Measurements from ENCODE around the gene RXRG. TPM values are rescaled to one million over a fixed set of nuclear protein-coding genes. Genes with fewer than 3 reads are reported as not detected.
"Not testable (repeated sequence)": the region's sequence is repeated elsewhere in the genome, so short reads cannot be mapped to it uniquely, and the experiment has no call there.

RXRG gene
- total RNA-seq, 1 experiment from 2014 or later: not detected

DNA sequence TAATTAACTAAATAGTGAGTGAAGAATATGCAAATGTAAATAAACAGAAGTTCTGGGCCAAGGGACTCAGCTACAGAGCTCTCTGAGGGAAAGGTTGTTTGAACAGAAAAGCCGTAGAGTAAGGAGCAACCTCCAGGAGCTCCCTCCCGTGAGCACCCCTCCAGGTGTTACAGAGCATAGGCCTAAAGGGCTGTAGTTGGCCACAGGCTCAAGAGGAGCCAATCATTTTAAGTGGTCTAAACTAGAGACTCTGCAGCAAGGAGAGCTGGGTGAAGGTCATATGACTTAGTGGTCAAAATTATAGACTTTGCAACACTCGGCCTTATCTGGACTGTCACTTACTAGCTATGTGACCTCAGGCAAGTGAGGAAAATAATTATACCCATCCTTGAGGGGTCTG lies 19.1 kb upstream of the RXRG start:
- no peaks in the 10 kb centered on the region; a peak in 1 of 7 replicates for H3K36me3 Mint-ChIP-seq (ENCODE audit: insufficient read depth in 1 of 3, low read depth in 3 of 3)
- TF ChIP-seq, protein P1, sequence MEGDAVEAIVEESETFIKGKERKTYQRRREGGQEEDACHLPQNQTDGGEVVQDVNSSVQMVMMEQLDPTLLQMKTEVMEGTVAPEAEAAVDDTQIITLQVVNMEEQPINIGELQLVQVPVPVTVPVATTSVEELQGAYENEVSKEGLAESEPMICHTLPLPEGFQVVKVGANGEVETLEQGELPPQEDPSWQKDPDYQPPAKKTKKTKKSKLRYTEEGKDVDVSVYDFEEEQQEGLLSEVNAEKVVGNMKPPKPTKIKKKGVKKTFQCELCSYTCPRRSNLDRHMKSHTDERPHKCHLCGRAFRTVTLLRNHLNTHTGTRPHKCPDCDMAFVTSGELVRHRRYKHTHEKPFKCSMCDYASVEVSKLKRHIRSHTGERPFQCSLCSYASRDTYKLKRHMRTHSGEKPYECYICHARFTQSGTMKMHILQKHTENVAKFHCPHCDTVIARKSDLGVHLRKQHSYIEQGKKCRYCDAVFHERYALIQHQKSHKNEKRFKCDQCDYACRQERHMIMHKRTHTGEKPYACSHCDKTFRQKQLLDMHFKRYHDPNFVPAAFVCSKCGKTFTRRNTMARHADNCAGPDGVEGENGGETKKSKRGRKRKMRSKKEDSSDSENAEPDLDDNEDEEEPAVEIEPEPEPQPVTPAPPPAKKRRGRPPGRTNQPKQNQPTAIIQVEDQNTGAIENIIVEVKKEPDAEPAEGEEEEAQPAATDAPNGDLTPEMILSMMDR (conservative IDR thresholded peaks at IDR 0.05): no peak
- H4K5ac ChIP-seq (ENCODE audit: insufficient read length, low read depth, low read length): no peak overlapping the region
- H3K18ac ChIP-seq (ENCODE audit: insufficient read length, low read depth, low read length): no peak overlapping the region
- no peak overlapping the region for H2AK5ac ChIP-seq (ENCODE audit: insufficient read length, low read length)
- H2BK5ac ChIP-seq (ENCODE audit: insufficient read length, low read length): no peak overlapping the region
- no peaks in the 10 kb centered on the region for H3K79me1 ChIP-seq (ENCODE audit: insufficient read depth, low read depth, low read length, poor library complexity, severe bottlenecking)
- no peak overlapping the region for H3K4me3 Mint-ChIP-seq
- no CpG with 5 or more reads among the region's 3 CpGs for WGBS (ENCODE audit: extremely low coverage, insufficient read length, low lambda C conversion rate)
- no peaks in the 10 kb centered on the region; the same call in 1 of the 2 replicates for H3K27me3 Mint-ChIP-seq (ENCODE audit: low read depth)
- no peak overlapping the region for H3K4ac ChIP-seq (ENCODE audit: low read depth, low read length)
- peaks cover 8% of the 10 kb centered on the region; the same call in 1 of the 2 replicates for H3K4me1 ChIP-seq (ENCODE audit: insufficient read depth, low read length)
- H4K91ac ChIP-seq (ENCODE audit: insufficient read length, low read depth, low read length): no peak overlapping the region
- H3K79me2 ChIP-seq (ENCODE audit: insufficient read depth, low read length): no peaks in the 10 kb centered on the region
- no peaks in the 10 kb centered on the region for H3K23me2 ChIP-seq (ENCODE audit: insufficient read length, low read depth, low read length, poor library complexity, severe bottlenecking)
- H3K9me3 Mint-ChIP-seq: peaks cover 0 to 2% of the 10 kb centered on the region in 2 experiments; a peak in 2 of 5 replicates
- H3K14ac ChIP-seq (ENCODE audit: insufficient read depth, low read length): no peak overlapping the region
- no peak overlapping the region for H2BK20ac ChIP-seq (ENCODE audit: low read depth, low read length, poor library complexity, severe bottlenecking)
- no peak overlapping the region for H3T11ph ChIP-seq (ENCODE audit: low read length)
- no peak overlapping the region for H4K8ac ChIP-seq (replicated peaks; ENCODE audit: insufficient read length, low read depth, low read length)
- no peaks in the 10 kb centered on the region for H3K9me3 ChIP-seq (ENCODE audit: control insufficient read depth, low read depth, low read length)
- H3K9ac ChIP-seq (ENCODE audit: extremely low read depth, insufficient read length, low read length): no peak overlapping the region
- H3K27ac ChIP-seq (ENCODE audit: insufficient read length, low read depth, low read length): no peak overlapping the region
- H3K4me1 Mint-ChIP-seq: peaks cover 21 to 22% of the 10 kb centered on the region in 2 experiments
- DNase-seq: no peak
- no peak overlapping the region for H2BK12ac ChIP-seq (ENCODE audit: insufficient read length, low read depth, low read length)
- H2BK15ac ChIP-seq (ENCODE audit: low read depth, low read length): no peak overlapping the region
- H2AFZ ChIP-seq (ENCODE audit: low read length): no peak overlapping the region
- H2BK120ac ChIP-seq (ENCODE audit: low read depth, low read length, poor library complexity, severe bottlenecking): no peak overlapping the region
- no peak overlapping the region for H3K23ac ChIP-seq (ENCODE audit: insufficient read length, low read depth, low read length)
- H3K27me3 ChIP-seq (ENCODE audit: insufficient read depth, low read length): no peaks in the 10 kb centered on the region
- no peaks in the 10 kb centered on the region for H4K20me1 ChIP-seq (ENCODE audit: control insufficient read depth, insufficient read depth, insufficient read length)
- H3K27ac Mint-ChIP-seq: no peak overlapping the region
- H3K4me2 ChIP-seq (ENCODE audit: insufficient read depth, insufficient read length, low read length): no peak overlapping the region
- H3K56ac ChIP-seq (ENCODE audit: insufficient read length, low read depth, low read length): no peak overlapping the region

DNA sequence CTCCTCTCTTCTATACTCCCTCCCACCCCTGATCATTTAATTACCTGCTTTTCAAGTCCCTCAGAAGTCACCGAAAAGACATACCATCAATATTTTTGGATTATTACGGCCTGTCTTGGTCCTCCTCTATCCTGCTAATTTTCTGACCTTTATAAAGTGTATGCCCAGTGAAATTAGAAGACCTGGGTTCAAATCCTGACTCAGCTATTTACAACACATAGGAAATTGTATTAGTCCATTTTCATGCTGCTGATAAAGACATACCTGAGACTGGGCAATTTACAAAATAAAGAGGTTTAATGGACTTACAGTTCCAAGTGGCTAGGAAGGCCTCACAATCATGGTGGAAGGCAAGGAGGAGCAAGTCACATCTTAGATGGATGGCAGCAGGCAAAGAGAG lies 14.8 kb upstream of the RXRG start:
- not testable (repeated sequence) for H3K23me2 ChIP-seq (ENCODE audit: insufficient read length, low read depth, low read length, poor library complexity, severe bottlenecking); H3K4me1 Mint-ChIP-seq; H2BK12ac ChIP-seq (ENCODE audit: insufficient read length, low read depth, low read length); H3K27ac ChIP-seq (ENCODE audit: insufficient read length, low read depth, low read length); H3K18ac ChIP-seq (ENCODE audit: insufficient read length, low read depth, low read length); H3K23ac ChIP-seq (ENCODE audit: insufficient read length, low read depth, low read length); H3K56ac ChIP-seq (ENCODE audit: insufficient read length, low read depth, low read length); H4K5ac ChIP-seq (ENCODE audit: insufficient read length, low read depth, low read length); H4K20me1 ChIP-seq (ENCODE audit: control insufficient read depth, insufficient read depth, insufficient read length); H3K27me3 Mint-ChIP-seq (ENCODE audit: low read depth); H2BK15ac ChIP-seq (ENCODE audit: low read depth, low read length); H3K9me3 Mint-ChIP-seq; DNase-seq; H3K4me3 Mint-ChIP-seq; H3K27me3 ChIP-seq (ENCODE audit: insufficient read depth, low read length); H2AK5ac ChIP-seq (ENCODE audit: insufficient read length, low read length); H2BK20ac ChIP-seq (ENCODE audit: low read depth, low read length, poor library complexity, severe bottlenecking); H2BK5ac ChIP-seq (ENCODE audit: insufficient read length, low read length); H3K79me2 ChIP-seq (ENCODE audit: insufficient read depth, low read length); H4K8ac ChIP-seq (replicated peaks; ENCODE audit: insufficient read length, low read depth, low read length); H3K9ac ChIP-seq (ENCODE audit: extremely low read depth, insufficient read length, low read length); H3K27ac Mint-ChIP-seq; H3K79me1 ChIP-seq (ENCODE audit: insufficient read depth, low read depth, low read length, poor library complexity, severe bottlenecking); H3K4me2 ChIP-seq (ENCODE audit: insufficient read depth, insufficient read length, low read length); H3K4me1 ChIP-seq (ENCODE audit: insufficient read depth, low read length); H3K9me3 ChIP-seq (ENCODE audit: control insufficient read depth, low read depth, low read length); H4K91ac ChIP-seq (ENCODE audit: insufficient read length, low read depth, low read length); H3K4ac ChIP-seq (ENCODE audit: low read depth, low read length); H2BK120ac ChIP-seq (ENCODE audit: low read depth, low read length, poor library complexity, severe bottlenecking); H2AFZ ChIP-seq (ENCODE audit: low read length); H3T11ph ChIP-seq (ENCODE audit: low read length); H3K36me3 Mint-ChIP-seq (ENCODE audit: insufficient read depth in 1 of 3, low read depth in 3 of 3); H3K14ac ChIP-seq (ENCODE audit: insufficient read depth, low read length)
- no CpG with 5 or more reads among the region's 2 CpGs for WGBS (ENCODE audit: extremely low coverage, insufficient read length, low lambda C conversion rate)

All from H9 (cell line).